ENCODE results near the gene NEDD1. TPM values are rescaled to one million over a fixed set of nuclear protein-coding genes. Genes with fewer than 3 reads are reported as not detected.
A peak's percentile ranks its signal among the peaks of the same experiment; 100 is the strongest.

NEDD1 gene
- total and polyA plus RNA-seq, 4 donors: 4.9 to 34.1 (median 10.3) TPM

- no peaks in the 10 kb centered on the region for H3K36me3 ChIP-seq (ENCODE audit: control insufficient read depth in 4 of 4, insufficient read depth in 4 of 4, low read length in 4 of 4)
- H3K9me3 ChIP-seq (ENCODE audit: control insufficient read depth in 4 of 4, insufficient read depth in 3 of 4, low read length in 3 of 4): no peaks in the 10 kb centered on the region
- H3K9ac ChIP-seq (ENCODE audit: insufficient read depth in 1 of 2, low read length in 2 of 2): peak overlapping the region; percentile 54 to 67
- TF ChIP-seq, protein P1, sequence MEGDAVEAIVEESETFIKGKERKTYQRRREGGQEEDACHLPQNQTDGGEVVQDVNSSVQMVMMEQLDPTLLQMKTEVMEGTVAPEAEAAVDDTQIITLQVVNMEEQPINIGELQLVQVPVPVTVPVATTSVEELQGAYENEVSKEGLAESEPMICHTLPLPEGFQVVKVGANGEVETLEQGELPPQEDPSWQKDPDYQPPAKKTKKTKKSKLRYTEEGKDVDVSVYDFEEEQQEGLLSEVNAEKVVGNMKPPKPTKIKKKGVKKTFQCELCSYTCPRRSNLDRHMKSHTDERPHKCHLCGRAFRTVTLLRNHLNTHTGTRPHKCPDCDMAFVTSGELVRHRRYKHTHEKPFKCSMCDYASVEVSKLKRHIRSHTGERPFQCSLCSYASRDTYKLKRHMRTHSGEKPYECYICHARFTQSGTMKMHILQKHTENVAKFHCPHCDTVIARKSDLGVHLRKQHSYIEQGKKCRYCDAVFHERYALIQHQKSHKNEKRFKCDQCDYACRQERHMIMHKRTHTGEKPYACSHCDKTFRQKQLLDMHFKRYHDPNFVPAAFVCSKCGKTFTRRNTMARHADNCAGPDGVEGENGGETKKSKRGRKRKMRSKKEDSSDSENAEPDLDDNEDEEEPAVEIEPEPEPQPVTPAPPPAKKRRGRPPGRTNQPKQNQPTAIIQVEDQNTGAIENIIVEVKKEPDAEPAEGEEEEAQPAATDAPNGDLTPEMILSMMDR (IDR thresholded peaks at IDR 0.05; ENCODE audit: control extremely low read depth, extremely low read depth): peak; percentile 30
- DNase-seq: peak; percentile 29 to 46 (median 32)
- H3K27ac ChIP-seq (ENCODE audit: low read depth in 1 of 2, low read length in 1 of 2): no peak overlapping the region
- peak overlapping the region; percentile 32 for H3K4me3 ChIP-seq
- 3% methylated on average over 52 to 56 of the region's 56 CpGs for WGBS, 2 donors
- H3K27me3 ChIP-seq (ENCODE audit: control insufficient read depth in 3 of 3, insufficient read depth in 3 of 3, low read length in 2 of 3): peaks cover 0 to 10% (median 2%) of the 10 kb centered on the region in 3 donors
- peak; percentile 80 for ATAC-seq (ENCODE audit: insufficient read depth, low FRiP score)
- H3K4me1 ChIP-seq (ENCODE audit: control insufficient read depth in 5 of 5, insufficient read depth in 5 of 5, low read length in 5 of 5): peaks cover 0 to 11% (median 0%) of the 10 kb centered on the region in 5 donors
These were observed 78.7 kb downstream of the NEDD1 start for GRCh38 chr12:96985515-96986362.

- Histone ChIP-seq H3K27ac (ENCODE audit: low read depth in 1 of 2, low read length in 1 of 2) (no peak overlapping the region), H3K9me3 (ENCODE audit: control insufficient read depth in 4 of 4, insufficient read depth in 3 of 4, low read length in 3 of 4) (no peaks in the 10 kb centered on the region), H3K27me3 (ENCODE audit: control insufficient read depth in 3 of 3, insufficient read depth in 3 of 3, low read length in 2 of 3) (peaks cover 0 to 10% (median 2%) of the 10 kb centered on the region in 3 donors), H3K36me3 (ENCODE audit: control insufficient read depth in 4 of 4, insufficient read depth in 4 of 4, low read length in 4 of 4) (no peaks in the 10 kb centered on the region), H3K4me1 (ENCODE audit: control insufficient read depth in 5 of 5, insufficient read depth in 5 of 5, low read length in 5 of 5) (peaks cover 0 to 7% (median 0%) of the 10 kb centered on the region in 5 donors), H3K4me3 (no peak overlapping the region), H3K9ac (ENCODE audit: insufficient read depth in 1 of 2, low read length in 2 of 2) (no peak overlapping the region)
- TF ChIP-seq, protein P1 (IDR thresholded peaks at IDR 0.05; ENCODE audit: control extremely low read depth, extremely low read depth): no peak
- WGBS, 2 donors: 35 to 44% methylated on average over 2 of the region's 2 CpGs
- ATAC-seq (ENCODE audit: insufficient read depth, low FRiP score): no peak
- peak; percentile 35 to 68 (median 63) for DNase-seq
These were observed 79.9 kb downstream of the NEDD1 start for GRCh38 chr12:96986883-96987523.

DNA sequence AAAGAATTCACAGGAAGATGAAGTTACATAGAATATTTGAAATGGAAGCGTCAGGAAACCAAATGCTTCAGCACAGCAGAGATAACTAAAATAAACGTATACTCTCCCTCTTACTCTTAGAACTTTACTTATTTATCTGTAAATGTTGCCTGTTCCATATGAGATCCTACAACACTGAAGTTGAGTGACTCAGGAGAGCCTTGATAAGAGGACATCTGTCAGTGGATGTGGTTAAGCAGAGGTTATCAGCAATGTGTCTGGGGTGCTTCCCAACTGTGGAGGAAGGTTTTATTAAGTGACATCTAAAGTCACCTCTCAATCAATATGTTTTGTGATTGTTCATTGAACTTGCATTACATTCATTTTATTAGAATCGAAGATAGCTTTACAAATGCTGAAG lies 81.9 kb downstream of the NEDD1 start:
- H3K27ac ChIP-seq (ENCODE audit: low read depth in 1 of 2, low read length in 1 of 2): no peak overlapping the region
- H3K36me3 ChIP-seq (ENCODE audit: control insufficient read depth in 4 of 4, insufficient read depth in 4 of 4, low read length in 4 of 4): no peaks in the 10 kb centered on the region
- DNase-seq (no peak), ATAC-seq (ENCODE audit: insufficient read depth, low FRiP score) (no peak)
- no peaks in the 10 kb centered on the region for H3K9me3 ChIP-seq (ENCODE audit: control insufficient read depth in 4 of 4, insufficient read depth in 3 of 4, low read length in 3 of 4)
- H3K27me3 ChIP-seq (ENCODE audit: control insufficient read depth in 3 of 3, insufficient read depth in 3 of 3, low read length in 2 of 3): peaks cover 0 to 10% (median 2%) of the 10 kb centered on the region in 3 donors
- no peak overlapping the region for H3K9ac ChIP-seq (ENCODE audit: insufficient read depth in 1 of 2, low read length in 2 of 2)
- TF ChIP-seq, protein P1 (IDR thresholded peaks at IDR 0.05; ENCODE audit: control extremely low read depth, extremely low read depth): no peak
- WGBS, 2 donors: 82 to 85% methylated on average over 3 of the region's 3 CpGs
- H3K4me1 ChIP-seq (ENCODE audit: control insufficient read depth in 5 of 5, insufficient read depth in 5 of 5, low read length in 5 of 5): peaks cover 0 to 7% (median 0%) of the 10 kb centered on the region in 5 donors
- H3K4me3 ChIP-seq: no peak overlapping the region

Data from lung (tissue), 12 donors.